Activated CD4-positive, alpha-beta T cell treated with anti-CD3 and anti-CD28 coated beads for 24 hours (primary cell): ENCODE data around the gene SPATA2L.
A peak's percentile ranks its signal among the peaks of the same experiment; 100 is the strongest.
"Not testable (repeated sequence)": the region's sequence is repeated elsewhere in the genome, so short reads cannot be mapped to it uniquely, and the experiment has no call there.

Source experiments
- DNase-seq, 2 donors: peaks; one replicate each; pipeline ENCODE4 v3.0.0-alpha.2; 2020; ENCODE audit warnings: low read depth in 2 of 2

The SPATA2L gene

DNA sequence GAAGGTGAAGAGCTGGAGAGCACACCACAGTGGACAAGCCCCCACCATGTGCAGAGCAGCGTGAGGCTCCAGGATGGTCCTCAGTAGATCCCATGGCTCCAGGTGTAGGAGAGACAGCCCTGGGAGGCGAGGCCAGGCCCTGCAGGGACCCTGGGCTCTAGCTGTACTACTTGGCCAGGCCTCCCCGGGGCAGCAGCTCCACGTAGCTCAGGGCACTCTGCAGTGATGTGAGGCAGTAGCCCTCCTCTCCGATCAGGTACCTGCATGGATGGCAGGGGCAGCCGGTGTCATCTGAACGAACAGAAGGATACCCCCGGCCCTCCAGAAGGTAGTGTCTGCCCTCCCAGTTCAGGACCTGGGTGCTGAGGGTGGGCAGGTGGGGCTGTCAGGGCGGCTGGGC lies 6.2 kb upstream of the SPATA2L start:
- no peak for DNase-seq

DNA sequence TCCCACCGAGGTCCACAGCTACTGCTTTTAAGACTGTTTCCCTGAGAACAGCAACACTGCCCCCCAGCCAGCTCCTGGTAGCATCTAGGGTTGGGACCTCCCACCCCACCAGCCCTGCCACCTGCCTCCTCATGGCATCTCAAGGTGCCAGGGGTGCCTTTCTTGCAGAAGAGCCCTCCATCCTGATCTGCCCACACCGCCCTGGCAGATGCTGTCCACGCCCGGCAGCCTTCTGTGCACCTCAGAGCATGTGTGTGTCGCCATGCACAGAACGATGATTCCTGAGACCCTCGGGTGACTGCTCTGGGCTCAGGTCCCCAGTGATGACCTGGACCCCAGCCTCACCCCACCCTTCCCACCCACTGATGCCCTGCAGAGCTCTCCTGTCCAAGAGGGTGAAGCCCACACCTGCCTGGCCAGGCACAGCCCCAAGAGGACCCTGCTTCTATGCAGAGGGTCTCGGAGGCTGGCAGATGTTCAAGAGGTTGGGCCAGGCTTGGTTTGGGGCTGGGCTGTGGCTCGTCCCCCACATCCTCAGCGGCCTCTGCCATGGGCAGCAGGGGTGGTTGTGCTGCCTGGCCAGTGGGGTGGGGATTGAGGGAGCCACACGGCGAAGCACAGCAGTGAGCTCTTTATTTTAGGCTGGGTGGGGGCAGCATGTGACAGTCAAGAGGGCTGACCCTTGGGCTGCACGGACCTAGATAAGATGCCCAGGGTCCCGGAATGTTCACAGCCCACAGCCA lies 5.2 kb upstream of the SPATA2L start:
- no peak for DNase-seq

- DNase-seq = no peak
These were observed 3.5 kb upstream of the SPATA2L start for GRCh38 chr16:89705006-89705405.

- DNase-seq = no peak
These were observed 2.8 kb upstream of the SPATA2L start for GRCh38 chr16:89704281-89704680.

- no peak for DNase-seq
These were observed 668 bp downstream of the SPATA2L start for GRCh38 chr16:89700649-89701424.

DNA sequence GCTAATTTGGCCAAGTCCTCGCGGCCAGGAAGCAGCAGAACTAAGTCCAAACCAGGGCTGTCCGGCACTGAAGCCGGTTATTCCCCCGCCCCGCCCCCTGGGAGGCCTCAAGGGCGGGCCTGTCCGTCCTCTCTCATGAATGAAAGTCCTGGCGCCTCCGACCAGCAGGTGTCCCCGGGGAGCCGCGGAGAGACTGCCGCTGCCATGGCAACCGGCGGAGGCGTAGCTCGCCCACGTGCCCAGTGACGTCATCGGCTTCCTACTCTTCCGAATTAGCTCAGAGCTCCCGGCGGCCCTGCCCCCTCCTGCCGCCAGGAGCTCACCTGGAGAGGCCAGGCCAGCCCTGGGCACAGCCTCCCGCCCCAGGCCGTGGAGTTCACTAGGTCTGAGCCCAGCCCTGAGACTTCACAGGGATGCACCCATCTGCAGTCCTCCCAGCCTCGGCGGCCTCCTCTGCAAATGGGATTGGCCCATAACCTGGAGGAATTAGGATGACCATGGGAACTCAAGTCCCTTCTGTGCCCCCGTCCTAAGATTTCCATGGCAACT lies 1.3 kb downstream of the SPATA2L start:
- DNase-seq = peak; percentile 95 to 99

DNA sequence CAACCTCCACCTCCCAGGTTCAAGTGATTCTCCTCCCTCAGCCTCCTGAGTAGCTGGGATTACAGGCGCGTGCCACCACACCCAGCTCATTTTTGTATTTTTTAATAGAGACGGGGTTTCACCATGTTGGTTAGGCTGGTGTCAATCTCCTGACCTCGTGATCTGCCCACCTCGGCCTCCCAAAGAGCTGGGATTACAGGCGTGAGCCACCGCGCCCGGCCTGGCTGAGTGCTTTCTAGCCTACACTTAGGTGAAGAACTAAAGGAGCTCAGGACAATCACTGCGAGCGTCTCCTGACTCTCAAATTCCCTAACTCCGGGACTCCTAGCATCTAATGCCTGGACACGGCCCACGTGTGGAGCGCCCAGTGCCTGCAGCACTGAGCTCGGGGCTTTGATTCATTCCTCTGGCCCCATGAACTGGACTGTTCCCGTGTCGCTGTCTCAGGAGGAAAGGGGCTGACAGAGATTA lies 1.8 kb downstream of the SPATA2L start:
- DNase-seq = not testable (repeated sequence)

GRCh38 chr16:89698717-89699116 lies 2.8 kb downstream of the SPATA2L start:
- not testable (repeated sequence) for DNase-seq

DNA sequence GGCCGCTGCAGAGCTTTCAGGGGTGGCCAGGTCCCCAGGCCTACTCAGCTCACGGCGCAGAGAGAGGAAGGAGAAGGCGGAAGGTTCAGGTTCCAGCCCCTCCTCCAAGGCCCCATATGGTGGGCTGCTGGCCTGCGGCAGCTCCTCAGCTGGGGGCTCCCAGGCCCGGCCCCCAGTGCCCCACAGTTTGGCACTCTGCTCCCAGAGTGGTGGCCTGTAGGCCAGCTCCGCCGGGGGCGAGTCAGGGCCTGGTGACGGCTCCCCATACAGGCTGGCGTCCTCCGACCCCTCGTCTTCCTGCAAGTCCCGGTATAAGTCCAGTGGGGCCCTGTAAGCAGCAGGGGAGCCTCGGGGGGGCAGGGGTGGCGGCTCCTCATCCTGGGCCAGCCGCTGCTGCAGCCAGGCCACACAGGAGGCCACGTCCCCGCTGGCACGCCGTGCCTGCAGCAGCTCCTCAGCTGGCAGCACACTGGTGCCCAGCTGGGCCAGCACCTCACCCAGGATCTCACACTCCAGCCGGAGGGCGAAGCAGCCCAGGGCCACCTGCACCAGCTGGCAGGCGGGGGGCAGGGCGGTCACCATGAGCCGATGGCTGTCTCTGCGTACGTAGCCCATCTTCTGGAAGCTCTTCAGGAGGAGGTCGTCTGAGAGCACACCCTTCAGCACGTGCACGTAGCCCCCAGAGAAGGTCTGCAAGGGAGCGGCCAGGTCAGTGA lies 3.7 kb downstream of the SPATA2L start:
- DNase-seq = no peak

- no peak for DNase-seq
These were observed 4.3 kb downstream of the SPATA2L start for GRCh38 chr16:89697161-89697615.

DNA sequence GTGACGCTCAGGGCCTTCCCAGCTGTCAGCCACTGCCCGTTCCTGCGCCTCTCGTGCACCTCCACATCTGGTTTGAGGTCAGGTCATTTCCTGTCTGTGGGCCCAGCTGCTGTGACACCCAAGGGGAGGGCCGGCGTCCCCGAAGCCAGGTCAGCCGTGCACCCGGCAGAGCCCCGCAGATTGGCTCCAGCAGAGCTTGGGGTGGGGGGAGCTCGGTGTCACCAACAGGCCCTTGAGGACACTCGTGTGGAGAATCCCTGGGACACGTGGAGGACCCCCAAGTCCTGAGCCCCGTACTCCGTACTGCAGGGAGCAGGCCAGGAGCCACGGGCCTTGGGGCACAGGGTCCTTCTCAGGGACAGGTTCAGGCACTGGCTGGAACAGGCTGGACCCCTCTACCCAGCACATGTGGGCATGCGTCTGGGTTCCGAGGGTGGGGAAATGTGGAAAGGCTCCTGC lies 4.8 kb downstream of the SPATA2L start:
- no peak for DNase-seq

GRCh38 chr16:89695875-89696669 lies 5.4 kb downstream of the SPATA2L start:
- no peak for DNase-seq

DNA sequence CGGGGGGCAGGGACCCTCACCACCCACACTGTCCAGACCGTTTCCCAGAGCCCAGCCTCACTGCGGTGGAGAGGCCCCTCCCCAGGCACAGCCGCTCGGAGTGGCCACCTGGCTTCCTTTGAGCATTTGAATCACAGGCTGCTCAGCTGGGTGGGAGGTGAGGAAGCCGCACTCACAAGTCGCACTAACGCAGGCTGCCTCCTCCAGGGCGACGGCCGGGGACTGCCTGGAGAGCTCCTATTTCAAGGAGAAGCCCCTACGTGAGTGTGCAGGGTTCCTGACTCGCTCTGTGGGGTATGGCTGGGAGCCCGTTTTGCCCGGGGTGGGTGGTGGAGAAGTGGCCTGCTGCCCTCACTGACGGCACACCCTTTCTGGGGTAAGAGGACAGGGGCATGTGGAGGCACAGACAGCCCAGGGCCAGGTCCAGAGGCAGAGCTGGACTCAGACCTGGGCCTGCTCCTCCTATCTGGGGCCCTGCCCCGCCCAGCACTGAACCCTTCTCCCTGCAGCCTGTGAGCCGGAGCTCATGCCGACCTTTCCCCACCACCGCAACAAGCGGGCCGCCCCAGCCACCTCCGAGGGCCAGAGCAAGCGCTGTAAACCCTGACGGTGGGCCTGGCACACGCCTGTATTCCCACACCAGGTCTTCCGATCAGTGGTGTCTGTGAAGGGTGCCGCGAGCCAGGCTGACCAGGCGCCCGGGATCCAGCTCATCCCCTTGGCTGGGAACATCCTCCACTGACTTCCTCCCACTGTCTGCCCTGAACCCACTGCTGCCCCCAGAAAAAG lies 6.2 kb downstream of the SPATA2L start:
- DNase-seq = no peak

- DNase-seq = not testable (repeated sequence)
These were observed 6.8 kb downstream of the SPATA2L start for GRCh38 chr16:89694784-89695085.

GRCh38 chr16:89693931-89694783 lies 7.3 kb downstream of the SPATA2L start:
- no peak for DNase-seq

- DNase-seq = no peak
These were observed 8.2 kb downstream of the SPATA2L start for GRCh38 chr16:89693289-89693731.

DNA sequence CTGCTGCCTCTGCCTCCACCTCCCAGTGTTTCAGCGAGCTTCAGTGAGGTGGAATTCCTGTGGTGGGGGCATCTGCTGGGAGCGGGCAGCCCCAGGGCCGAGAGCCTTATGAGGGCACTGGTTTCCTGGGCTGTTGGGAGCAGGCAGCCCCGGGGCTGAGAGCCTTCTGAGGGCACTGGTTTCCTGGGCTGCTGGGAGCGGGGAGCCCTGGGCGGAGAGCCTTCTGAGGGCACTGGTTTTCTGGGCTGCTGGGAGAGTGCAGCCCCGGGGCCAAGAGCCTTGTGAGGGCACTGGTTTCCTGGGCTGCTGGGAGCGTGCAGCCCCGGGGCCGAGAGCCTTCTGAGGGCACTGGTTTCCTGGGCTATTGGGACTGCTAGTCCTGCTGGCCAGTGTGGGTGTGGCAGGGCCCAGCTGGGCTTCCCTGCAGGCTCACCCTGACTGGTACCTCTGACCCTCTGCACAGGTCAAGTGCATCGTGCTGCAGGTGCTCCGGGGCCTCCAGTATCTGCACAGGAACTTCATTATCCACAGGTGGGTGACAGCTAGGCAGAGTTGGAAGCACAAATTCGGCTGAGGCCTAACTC lies 9.4 kb downstream of the SPATA2L start:
- DNase-seq = no peak

DNA sequence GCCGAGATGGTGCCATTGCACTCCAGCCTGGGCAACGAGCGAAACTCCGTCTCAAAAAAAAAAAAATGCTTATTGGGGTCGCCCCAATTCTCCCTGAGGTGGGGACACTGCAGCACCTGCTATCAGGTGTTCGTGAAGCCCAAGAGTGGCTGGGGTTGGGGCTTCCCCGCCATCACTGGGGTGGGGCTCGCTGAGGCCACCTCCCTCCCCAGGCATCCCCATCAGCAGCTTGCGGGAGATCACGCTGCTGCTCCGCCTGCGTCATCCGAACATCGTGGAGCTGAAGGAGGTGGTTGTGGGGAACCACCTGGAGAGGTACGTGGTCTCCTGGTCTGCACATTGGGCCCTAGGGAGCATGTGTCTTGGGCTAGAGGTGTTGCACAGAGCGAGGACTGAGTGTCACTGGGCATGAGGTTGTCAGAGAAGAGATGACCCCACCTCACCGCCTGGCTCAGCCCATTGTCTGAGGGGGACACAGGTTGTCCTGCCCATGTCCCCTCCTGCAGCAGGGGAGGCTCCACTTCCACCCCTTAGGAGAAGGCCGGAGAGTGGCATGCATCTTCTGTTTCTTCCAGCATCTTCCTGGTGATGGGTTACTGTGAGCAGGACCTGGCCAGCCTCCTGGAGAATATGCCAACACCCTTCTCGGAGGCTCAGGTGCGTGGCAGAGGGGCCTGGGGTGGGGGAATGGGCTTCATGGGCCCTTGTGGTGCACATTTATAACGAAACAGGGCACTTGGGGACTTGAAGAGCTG lies 10.1 kb downstream of the SPATA2L start:
- no peak for DNase-seq
